ENCODE data around the gene SLC13A4.
A peak's percentile ranks its signal among the peaks of the same experiment; 100 is the strongest.
"Not testable (repeated sequence)": the region's sequence is repeated elsewhere in the genome, so short reads cannot be mapped to it uniquely, and the experiment has no call there.

Gene SLC13A4

GRCh38 chr7:135718219-135718618 is 9.8 kb downstream of the SLC13A4 start:
- DNase-seq: no peak

- DNase-seq: no peak
Observed at GRCh38 chr7:135717693-135718092, 10.3 kb downstream of the SLC13A4 start.

DNA sequence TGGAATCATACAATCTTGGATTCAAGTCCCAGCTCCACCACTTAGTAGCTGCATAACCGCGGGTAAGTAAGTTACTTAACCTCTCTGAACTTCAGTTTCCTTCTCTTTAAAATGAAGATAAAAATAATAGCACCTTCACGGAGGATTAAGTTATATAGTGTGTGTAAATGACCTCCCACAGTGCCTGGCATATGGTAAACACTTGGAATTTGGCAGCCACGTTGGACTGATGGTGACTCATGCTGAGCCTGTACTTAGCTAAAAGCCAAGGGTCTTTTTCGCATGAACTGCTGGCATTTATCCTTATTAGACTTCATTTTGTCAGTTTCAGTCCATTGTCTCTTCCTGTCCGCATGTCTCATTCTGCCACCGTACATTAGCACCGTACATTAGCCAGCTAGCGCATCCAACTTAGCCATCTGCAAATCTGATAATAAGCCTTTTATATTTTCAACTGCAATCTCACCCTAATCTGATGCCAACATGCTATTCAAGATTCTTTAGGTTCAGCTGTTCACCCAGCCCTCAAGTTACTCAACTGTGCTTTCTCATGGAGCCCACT is 11.2 kb downstream of the SLC13A4 start:
- DNase-seq: peak; percentile 18

DNA sequence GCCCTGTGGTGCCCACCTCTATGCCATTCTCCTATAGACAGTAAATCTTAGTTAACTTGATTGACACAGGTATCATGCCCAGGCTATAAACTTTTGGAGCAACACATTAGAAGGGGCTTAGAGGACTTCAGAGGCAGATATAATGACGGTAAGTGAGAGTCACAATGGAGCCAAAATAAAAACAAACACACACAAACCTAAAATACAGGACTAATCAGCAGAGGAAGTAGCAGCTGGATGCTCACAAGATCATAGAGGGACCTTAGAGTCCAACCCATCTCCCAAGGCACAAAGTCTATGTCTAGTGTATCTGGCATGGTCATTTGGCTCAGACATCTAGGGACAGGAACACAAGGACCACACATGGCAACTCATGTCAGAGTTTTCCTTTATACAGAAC is 12.3 kb downstream of the SLC13A4 start:
- DNase-seq: no peak

GRCh38 chr7:135715055-135715522 is 12.9 kb downstream of the SLC13A4 start:
- no peak for DNase-seq

- DNase-seq: no peak
Observed at GRCh38 chr7:135714534-135715009, 13.4 kb downstream of the SLC13A4 start.

DNA sequence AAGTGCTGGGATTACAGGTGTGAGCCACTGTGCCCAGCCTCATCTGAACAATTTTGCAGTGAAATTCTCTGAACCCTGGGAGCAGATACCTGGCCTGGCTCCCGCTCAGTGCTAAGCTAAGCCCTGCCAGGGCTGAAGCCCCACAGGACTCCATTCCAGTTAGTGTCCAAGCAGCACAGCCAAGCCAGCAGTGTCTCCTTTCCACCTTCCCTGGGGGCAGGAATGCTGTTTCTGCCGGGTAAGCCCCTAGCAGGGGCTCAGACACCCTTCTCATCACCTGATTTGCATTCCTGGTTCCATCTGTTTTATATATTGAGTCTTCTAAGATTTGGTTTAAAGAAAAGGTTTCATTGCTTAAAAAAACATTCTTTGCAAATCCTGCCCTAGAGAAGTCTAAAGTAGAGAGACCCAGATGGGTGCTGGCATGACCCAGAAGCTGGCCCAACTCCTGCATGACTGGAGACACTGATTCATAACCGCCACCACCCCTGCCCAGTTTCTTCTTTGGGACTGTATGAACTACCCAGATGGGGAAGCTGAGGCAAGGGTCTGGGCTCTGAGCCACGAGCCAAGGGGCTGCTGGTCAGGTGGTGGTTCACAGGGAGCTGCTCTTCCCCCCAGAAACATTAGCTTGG is 14.0 kb downstream of the SLC13A4 start:
- no peak for DNase-seq

DNA sequence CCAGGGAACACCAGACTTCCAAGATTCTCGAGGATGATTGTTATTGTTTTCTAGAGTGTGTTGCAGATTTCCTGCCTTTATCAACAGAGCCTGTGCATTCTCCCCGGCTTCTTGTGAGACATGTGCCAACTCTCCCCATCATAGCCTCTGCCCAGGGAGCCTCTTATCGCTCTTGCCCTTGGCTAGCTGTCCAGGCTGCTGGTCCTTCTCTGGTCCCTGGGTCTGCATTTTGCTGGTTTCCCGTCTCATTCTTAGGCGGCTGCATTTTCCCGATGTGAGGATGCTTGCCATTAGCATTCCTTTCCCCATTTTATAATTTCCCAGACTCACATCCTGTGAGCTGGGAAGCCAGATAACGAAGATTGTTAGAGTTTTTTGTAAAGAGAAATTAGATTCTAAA is 15.2 kb downstream of the SLC13A4 start:
- no peak for DNase-seq

- no peak for DNase-seq
Observed at GRCh38 chr7:135712182-135712782, 15.7 kb downstream of the SLC13A4 start.

DNA sequence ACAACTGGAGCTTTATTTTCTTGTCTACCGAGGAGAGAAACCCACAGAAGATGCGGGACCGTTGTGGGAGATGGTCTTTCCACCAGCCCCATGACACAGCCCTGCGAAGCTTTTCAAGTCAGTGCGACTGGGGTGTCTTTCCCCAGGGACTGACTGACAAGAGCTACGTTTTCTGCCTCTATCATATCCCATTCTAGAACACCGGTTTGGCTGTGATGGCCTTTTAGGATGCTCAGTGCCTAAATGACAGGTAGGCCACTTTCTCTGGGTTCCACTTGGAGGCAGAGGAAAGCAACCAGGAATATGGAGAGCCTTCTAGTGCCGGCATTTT is 16.9 kb downstream of the SLC13A4 start:
- no peak for DNase-seq

DNA sequence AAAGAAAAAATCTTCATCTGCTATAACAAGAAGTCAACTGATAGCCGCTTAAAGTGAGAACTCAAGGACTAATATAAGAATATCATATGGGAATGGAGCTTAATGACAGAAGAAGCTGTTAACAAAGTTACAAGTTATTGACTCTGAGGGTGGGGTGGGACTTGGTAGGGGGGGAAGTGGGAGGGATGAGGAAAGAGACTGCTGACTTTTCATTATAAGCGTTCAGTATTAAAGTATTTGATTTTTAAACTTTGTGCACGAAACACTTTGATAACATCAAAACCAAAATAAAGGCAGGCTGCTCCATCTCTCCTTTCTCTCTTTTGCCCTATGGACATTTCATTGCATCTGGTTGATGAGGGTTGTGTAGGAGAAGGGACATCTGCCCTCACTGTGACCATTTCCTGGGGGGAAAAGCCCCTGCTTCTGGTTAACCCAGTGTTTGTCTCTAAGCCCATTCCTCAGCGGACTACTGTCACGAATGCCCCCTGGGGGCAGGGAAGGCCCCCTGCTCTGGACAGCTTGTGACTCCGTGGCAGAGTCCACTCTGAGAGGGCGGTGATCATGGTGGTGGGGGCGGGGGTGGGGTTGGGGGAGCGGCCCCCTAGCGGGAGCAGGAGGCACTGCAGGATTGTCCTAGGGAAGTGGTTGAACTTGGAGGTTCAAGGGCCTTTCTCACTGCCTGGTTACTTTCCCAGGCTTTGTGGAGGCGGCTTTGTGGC is 17.4 kb downstream of the SLC13A4 start:
- DNase-seq: no peak

GRCh38 chr7:135709508-135709907 is 18.5 kb downstream of the SLC13A4 start:
- DNase-seq: no peak

GRCh38 chr7:135708041-135708440 is 19.9 kb downstream of the SLC13A4 start:
- DNase-seq: no peak

GRCh38 chr7:135707570-135707966 is 20.4 kb downstream of the SLC13A4 start:
- DNase-seq: no peak

GRCh38 chr7:135706858-135707569 is 21.0 kb downstream of the SLC13A4 start:
- DNase-seq: no peak

DNA sequence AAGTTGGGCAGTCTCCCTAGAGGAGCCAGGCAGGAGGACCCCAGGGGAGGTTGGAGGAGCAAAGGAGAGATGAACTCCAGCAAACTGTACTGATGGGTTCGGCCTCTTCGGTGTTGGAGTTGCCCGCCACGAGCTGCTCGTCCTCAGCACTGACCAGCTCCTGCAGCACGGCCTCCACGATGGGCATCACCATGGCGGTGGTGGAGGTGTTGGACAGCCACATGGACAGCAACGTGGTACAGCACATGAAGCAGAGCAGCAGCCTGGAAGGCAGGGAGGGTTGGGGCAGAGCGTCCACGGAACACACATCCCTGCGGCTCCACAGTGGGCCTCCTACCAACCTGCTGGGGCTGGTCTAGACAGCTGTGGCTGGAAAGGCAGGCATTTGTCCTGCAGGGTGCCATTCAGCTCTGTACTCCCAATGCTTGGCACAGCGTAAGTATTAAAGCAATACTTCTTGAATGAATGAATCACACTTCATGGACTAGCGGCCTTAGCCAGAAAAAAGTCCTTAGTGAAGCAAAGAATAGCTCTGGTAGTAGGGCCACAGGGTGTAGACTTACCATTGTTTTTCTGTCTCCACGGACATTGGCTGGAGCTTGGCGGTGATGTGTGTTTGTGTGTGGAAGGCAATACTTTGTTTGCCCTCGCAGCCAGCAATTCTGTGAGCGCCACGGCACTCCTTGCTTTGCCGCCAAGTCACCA is 21.8 kb downstream of the SLC13A4 start:
- no peak for DNase-seq

DNA sequence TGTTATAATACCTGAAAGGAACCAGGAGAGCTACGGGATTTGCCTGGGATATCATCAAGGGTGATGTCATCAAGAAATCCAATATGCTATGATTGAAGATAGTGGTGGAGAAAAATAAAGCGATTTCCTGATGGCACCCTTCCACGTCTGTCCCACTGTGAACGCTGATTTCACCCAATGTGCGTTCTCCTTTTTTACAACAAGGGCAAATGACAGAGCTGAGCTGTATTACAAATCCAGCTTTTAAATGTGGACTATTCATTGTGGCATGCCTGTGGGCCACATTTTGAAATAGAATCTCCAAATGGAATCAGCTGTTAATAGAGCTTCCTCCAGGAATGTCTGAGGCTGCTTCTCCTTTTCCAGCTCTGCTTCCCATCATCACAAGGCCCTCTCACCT is 23.3 kb downstream of the SLC13A4 start:
- no peak for DNase-seq

- no peak for DNase-seq
Observed at GRCh38 chr7:135704074-135704473, 23.9 kb downstream of the SLC13A4 start.

- no peak for DNase-seq
Observed at GRCh38 chr7:135697276-135698049, 30.5 kb downstream of the SLC13A4 start.

DNA sequence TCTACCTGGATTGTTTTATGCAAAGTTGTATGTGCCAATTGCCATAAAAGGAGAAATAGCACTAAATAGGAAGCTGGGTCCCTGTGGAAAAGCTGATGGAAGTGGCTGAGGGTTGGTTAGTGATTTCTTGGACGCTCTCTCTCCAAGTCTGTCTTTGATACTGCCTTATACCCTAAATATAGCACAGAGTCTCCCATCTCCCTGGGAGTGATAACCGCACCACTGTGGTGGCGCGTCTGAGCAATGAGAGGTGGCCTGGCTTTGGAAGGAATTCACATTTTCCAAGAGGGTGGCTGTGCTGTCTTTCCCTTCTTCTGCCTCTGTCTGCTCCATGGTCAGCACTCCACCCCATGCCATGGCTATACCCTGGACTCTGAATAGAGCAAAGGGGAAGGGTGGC is 34.4 kb downstream of the SLC13A4 start:
- DNase-seq: no peak

- DNase-seq: not testable (repeated sequence)
Observed at GRCh38 chr7:135692606-135693005, 35.4 kb downstream of the SLC13A4 start.

GRCh38 chr7:135692055-135692454 is 35.9 kb downstream of the SLC13A4 start:
- no peak for DNase-seq

All from NCI-H748 treated with DMSO at 0.1 percent for 48 hours (cell line).